Measurements from ENCODE around the gene PRKCA. TPM values are rescaled to one million over a fixed set of nuclear protein-coding genes. Genes with fewer than 3 reads are reported as not detected.

Gene PRKCA
- total and polyA plus RNA-seq, 9 donors: 9.1 to 67.6 (median 37.2) TPM

GRCh38 chr17:66643815-66644710, 341.6 kb downstream of the PRKCA start:
- intact Hi-C loops (cut with DNase I): no loop called here

GRCh38 chr17:66645259-66645658, 342.8 kb downstream of the PRKCA start:
- H3K9me3 ChIP-seq: no peaks in the 10 kb centered on the region
- H3K4me1 ChIP-seq (ENCODE audit: insufficient read depth): no peaks in the 10 kb centered on the region
- no peaks in the 10 kb centered on the region for H3K27me3 ChIP-seq
- no peak overlapping the region for H3K4me3 ChIP-seq
- WGBS, 3 donors: 92 to 97% (median 94%) methylated on average over 10 of the region's 10 CpGs
- intact Hi-C loops (cut with DNase I): no loop called here
- H3K27ac ChIP-seq: no peak overlapping the region
- H3K36me3 ChIP-seq: no peaks in the 10 kb centered on the region
- no peak for TF ChIP-seq POLR2A (IDR thresholded peaks at IDR 0.05)
- no peak for TF ChIP-seq CTCF (IDR thresholded peaks at IDR 0.05)
- no peak for TF ChIP-seq EP300 (IDR thresholded peaks at IDR 0.05)
- no peak for DNase-seq

More at GRCh38 chr17:66643815-66644710, 341.6 kb downstream of the PRKCA start:
- H3K27ac ChIP-seq: no peak overlapping the region
- TF ChIP-seq POLR2A (IDR thresholded peaks at IDR 0.05): no peak
- TF ChIP-seq CTCF (IDR thresholded peaks at IDR 0.05): no peak
- no peak for TF ChIP-seq EP300 (IDR thresholded peaks at IDR 0.05)
- no peaks in the 10 kb centered on the region for H3K4me1 ChIP-seq (ENCODE audit: insufficient read depth)
- no peaks in the 10 kb centered on the region for H3K36me3 ChIP-seq
- no peaks in the 10 kb centered on the region for H3K27me3 ChIP-seq
- WGBS, 3 donors: 26 to 48% (median 39%) methylated on average over 11 of the region's 11 CpGs
- no peak overlapping the region for H3K4me3 ChIP-seq
- no peaks in the 10 kb centered on the region for H3K9me3 ChIP-seq
- no peak for DNase-seq

DNA sequence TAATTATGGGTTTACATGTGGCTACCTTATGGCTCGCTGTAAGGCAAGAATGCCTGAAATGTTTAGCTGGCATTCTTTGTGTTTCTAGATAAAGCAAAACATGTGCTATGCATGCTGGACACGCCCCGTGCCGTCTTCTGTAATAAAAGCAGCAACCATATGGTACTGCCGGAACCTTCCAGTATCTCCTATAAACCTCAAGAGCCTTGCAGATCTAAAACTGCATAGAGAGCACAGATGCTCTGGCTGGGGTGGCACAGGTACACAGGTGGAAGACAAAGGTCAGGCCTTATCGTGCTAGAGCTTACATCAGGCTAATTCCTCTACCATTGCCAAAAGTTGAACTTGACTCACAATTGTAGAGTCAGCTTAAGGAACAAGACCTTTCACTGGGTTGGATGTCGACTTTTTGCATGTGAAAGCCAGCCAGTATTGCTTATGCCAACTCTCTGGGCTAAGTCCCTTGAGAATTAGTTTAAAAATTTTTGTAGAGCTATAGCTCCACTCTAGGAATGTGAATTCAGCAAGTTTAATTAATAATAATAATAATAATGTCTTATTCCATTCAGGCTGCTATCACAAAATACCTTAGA, 345.1 kb downstream of the PRKCA start:
- DNase-seq: no peak
- no peaks in the 10 kb centered on the region for H3K4me1 ChIP-seq (ENCODE audit: insufficient read depth)
- H3K9me3 ChIP-seq: no peaks in the 10 kb centered on the region
- no peaks in the 10 kb centered on the region for H3K36me3 ChIP-seq
- no peak overlapping the region for H3K27ac ChIP-seq
- no peaks in the 10 kb centered on the region for H3K27me3 ChIP-seq
- TF ChIP-seq EP300 (IDR thresholded peaks at IDR 0.05): no peak
- no peak overlapping the region for H3K4me3 ChIP-seq
- WGBS, 3 donors: 82 to 94% (median 86%) methylated on average over 7 of the region's 7 CpGs
- intact Hi-C loops (cut with DNase I): no loop called here

DNA sequence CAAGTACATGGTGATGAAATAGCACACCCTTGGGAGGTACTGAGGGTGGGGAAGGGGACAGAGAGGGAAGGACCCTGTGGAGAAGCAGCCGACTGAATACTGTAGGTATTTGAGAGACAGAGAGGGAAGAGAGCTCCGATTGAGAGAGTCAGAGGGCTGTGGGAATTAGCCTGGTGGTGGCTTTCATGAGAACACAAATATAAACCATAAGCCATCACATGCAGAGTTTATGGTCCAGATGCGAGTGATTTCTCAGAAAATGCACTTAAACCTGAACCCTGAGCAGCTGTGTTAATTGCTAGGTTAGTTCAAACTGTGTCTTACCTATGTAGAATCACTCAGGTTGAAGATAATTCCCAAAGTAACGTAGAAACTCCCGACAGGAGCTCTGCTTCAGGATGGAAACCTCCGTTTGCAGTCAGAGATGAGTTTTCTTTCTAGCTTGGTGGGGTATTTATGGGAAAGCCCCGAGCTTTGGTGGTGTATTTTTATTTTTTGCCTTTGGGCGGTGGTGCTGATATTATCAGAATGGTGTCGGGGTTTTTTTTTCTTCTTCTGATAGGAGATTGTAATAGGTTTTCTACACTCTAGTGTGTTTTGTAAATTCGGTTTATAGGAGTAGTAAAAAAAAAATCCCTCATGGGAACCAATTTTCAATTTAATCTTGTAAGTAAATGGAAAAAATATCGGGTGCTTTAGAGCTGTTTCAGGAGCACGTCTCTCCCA, 347.6 kb downstream of the PRKCA start:
- DNase-seq: no peak
- Histone ChIP-seq H3K4me1 (ENCODE audit: insufficient read depth) (peaks cover 3% of the 10 kb centered on the region), H3K27ac (no peak overlapping the region), H3K36me3 (no peaks in the 10 kb centered on the region), H3K27me3 (no peaks in the 10 kb centered on the region), H3K4me3 (no peak overlapping the region), H3K9me3 (no peaks in the 10 kb centered on the region)
- TF ChIP-seq POLR2A (IDR thresholded peaks at IDR 0.05): no peak
- intact Hi-C loops (cut with DNase I): no loop called here
- 91 to 93% (median 93%) methylated on average over 12 of the region's 12 CpGs for WGBS, 3 donors

DNA sequence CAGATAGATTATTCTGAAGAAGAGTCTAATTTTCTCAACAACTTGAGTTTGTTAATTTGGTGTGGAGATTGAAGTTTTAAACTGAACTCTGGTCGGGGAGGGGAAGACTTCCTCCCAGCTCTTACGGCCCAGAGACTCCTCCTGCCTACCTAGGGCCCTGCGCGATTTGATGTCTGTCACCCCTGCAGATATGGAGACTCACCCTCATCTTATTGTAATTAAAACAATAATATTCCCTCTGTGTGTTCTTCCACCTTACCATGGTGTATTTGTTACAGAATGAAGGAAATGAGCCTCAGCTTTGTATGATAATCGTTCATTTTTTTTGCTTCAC, 348.1 kb downstream of the PRKCA start:
- H3K27me3 ChIP-seq: no peaks in the 10 kb centered on the region
- 66 to 80% (median 67%) methylated on average over 5 of the region's 5 CpGs for WGBS, 3 donors
- intact Hi-C loops (cut with DNase I): no loop called here

More for the DNA sequence above, 348.1 kb downstream of the PRKCA start:
- H3K9me3 ChIP-seq: no peaks in the 10 kb centered on the region
- H3K36me3 ChIP-seq: no peaks in the 10 kb centered on the region
- TF ChIP-seq CTCF (IDR thresholded peaks at IDR 0.05): no peak
- TF ChIP-seq EP300 (IDR thresholded peaks at IDR 0.05): no peak
- no peak for TF ChIP-seq POLR2A (IDR thresholded peaks at IDR 0.05)
- H3K4me3 ChIP-seq: no peak overlapping the region
- H3K4me1 ChIP-seq (ENCODE audit: insufficient read depth): peaks cover 3% of the 10 kb centered on the region
- H3K27ac ChIP-seq: no peak overlapping the region
- DNase-seq: no peak

All from ovary (tissue), 9 donors.